H9 (cell line): ENCODE measurements around the gene ETV6. TPM values are rescaled to one million over a fixed set of nuclear protein-coding genes. Genes with fewer than 3 reads are reported as not detected.

Experiments
- DNase-seq: peaks from one replicate; pipeline ENCODE4 v3.0.0-alpha.2; 2017
- H2AFZ ChIP-seq: one replicate; pipeline ENCODE4 v1.6.1; 2013; ENCODE audit warnings: mild to moderate bottlenecking, low read length, control low read depth, moderate library complexity
- H2AK5ac ChIP-seq: 2 replicates; pipeline ENCODE4 v1.6.1; 2013; ENCODE audit warnings: low read length, control low read depth, mixed read lengths; ENCODE audit not compliant: insufficient read length
- H2BK120ac ChIP-seq: one replicate; pipeline ENCODE4 v1.6.1; 2013; ENCODE audit warnings: low read depth, mild to moderate bottlenecking, low read length, control low read depth, inconsistent platforms; ENCODE audit not compliant: poor library complexity, severe bottlenecking
- H2BK12ac ChIP-seq: 2 replicates; pipeline ENCODE4 v1.6.1; 2013; ENCODE audit warnings: low read length, control low read depth, mixed read lengths, low read depth; ENCODE audit not compliant: insufficient read length
- H2BK15ac ChIP-seq: 2 replicates; pipeline ENCODE4 v1.6.1; 2013; ENCODE audit warnings: low read depth, low read length, control low read depth
- H2BK20ac ChIP-seq: one replicate; pipeline ENCODE4 v1.6.1; 2013; ENCODE audit warnings: low read depth, mild to moderate bottlenecking, low read length, control low read depth, inconsistent platforms; ENCODE audit not compliant: poor library complexity, severe bottlenecking
- H2BK5ac ChIP-seq: 2 replicates; pipeline ENCODE4 v1.6.1; 2013; ENCODE audit warnings: low read length, control low read depth, mixed read lengths; ENCODE audit not compliant: insufficient read length
- H3K14ac ChIP-seq: 2 replicates; pipeline ENCODE4 v1.6.1; 2013; ENCODE audit warnings: low read length, control low read depth; ENCODE audit not compliant: insufficient read depth
- H3K18ac ChIP-seq: 2 replicates; pipeline ENCODE4 v1.6.1; 2013; ENCODE audit warnings: low read depth, mild to moderate bottlenecking, mixed read lengths, low read length, control low read depth; ENCODE audit not compliant: insufficient read length
- H3K23ac ChIP-seq: 2 replicates; pipeline ENCODE4 v1.6.1; 2013; ENCODE audit warnings: low read length, control low read depth, mixed read lengths, low read depth; ENCODE audit not compliant: insufficient read length
- H3K23me2 ChIP-seq: 2 replicates; pipeline ENCODE4 v1.6.1; 2013; ENCODE audit warnings: low read depth, mild to moderate bottlenecking, mixed read lengths, low read length, control low read depth; ENCODE audit not compliant: insufficient read length, poor library complexity, severe bottlenecking
- H3K27ac ChIP-seq: 2 replicates; pipeline ENCODE4 v1.5.1; 2013; ENCODE audit warnings: low read length, control low read depth, mixed read lengths, low read depth; ENCODE audit not compliant: insufficient read length
- H3K27me3 ChIP-seq: 2 replicates; pipeline ENCODE4 v1.6.1; 2013; ENCODE audit warnings: low read length, control low read depth, inconsistent platforms; ENCODE audit not compliant: insufficient read depth
- H3K4ac ChIP-seq: 2 replicates; pipeline ENCODE4 v1.6.1; 2013; ENCODE audit warnings: low read depth, mild to moderate bottlenecking, control low read depth, inconsistent platforms, low read length, moderate library complexity
- H3K4me1 ChIP-seq: 2 replicates; pipeline ENCODE4 v1.6.1; 2013; ENCODE audit warnings: low read length, control low read depth, inconsistent platforms; ENCODE audit not compliant: insufficient read depth
- H3K4me2 ChIP-seq: 2 replicates; pipeline ENCODE4 v1.6.1; 2013; ENCODE audit warnings: low read length, control low read depth, mixed read lengths; ENCODE audit not compliant: insufficient read length, insufficient read depth
- H3K56ac ChIP-seq: 2 replicates; pipeline ENCODE4 v1.6.1; 2013; ENCODE audit warnings: low read depth, mild to moderate bottlenecking, mixed read lengths, low read length, control low read depth; ENCODE audit not compliant: insufficient read length
- H3K79me1 ChIP-seq: 2 replicates; pipeline ENCODE4 v1.6.1; 2013; ENCODE audit warnings: low read depth, mild to moderate bottlenecking, moderate library complexity, low read length, control low read depth, inconsistent platforms; ENCODE audit not compliant: insufficient read depth, poor library complexity, severe bottlenecking
- H3K79me2 ChIP-seq: 2 replicates; pipeline ENCODE4 v1.6.1; 2013; ENCODE audit warnings: low read length, control low read depth, inconsistent platforms; ENCODE audit not compliant: insufficient read depth
- H3K9ac ChIP-seq: 2 replicates; pipeline ENCODE4 v1.6.1; 2013; ENCODE audit warnings: low read length, control low read depth, mixed read lengths; ENCODE audit not compliant: insufficient read length; ENCODE audit errors: extremely low read depth
- H3K9me3 ChIP-seq: one replicate; pipeline ENCODE4 v1.6.1; 2013; ENCODE audit warnings: low read depth, low read length, inconsistent platforms; ENCODE audit not compliant: control insufficient read depth
- H3T11ph ChIP-seq: one replicate; pipeline ENCODE4 v1.6.1; 2013; ENCODE audit warnings: mild to moderate bottlenecking, low read length, control low read depth, inconsistent platforms
- H4K20me1 ChIP-seq: one replicate; pipeline ENCODE4 v1.6.1; 2013; ENCODE audit not compliant: control insufficient read depth, insufficient read length, insufficient read depth
- H4K5ac ChIP-seq: 2 replicates; pipeline ENCODE4 v1.6.1; 2013; ENCODE audit warnings: low read depth, mild to moderate bottlenecking, mixed read lengths, low read length, control low read depth; ENCODE audit not compliant: insufficient read length
- H4K8ac ChIP-seq: replicated peaks from 2 replicates; pipeline ENCODE4 v1.6.1; 2013; ENCODE audit warnings: low read length, control low read depth, mixed read lengths, low read depth; ENCODE audit not compliant: insufficient read length
- H4K91ac ChIP-seq: 2 replicates; pipeline ENCODE4 v1.6.1; 2013; ENCODE audit warnings: low read depth, mild to moderate bottlenecking, moderate library complexity, mixed read lengths, low read length, control low read depth; ENCODE audit not compliant: insufficient read length
- H3K27ac Mint-ChIP-seq, 3 experiments: 2 replicates in 2 of 3; 3 replicates in 1 of 3; pipeline ENCODE4 v1.8.0; 2020 to 2021; ENCODE audit warnings: mixed read lengths in 3 of 3, mild to moderate bottlenecking in 1 of 3, moderate library complexity in 1 of 3
- H3K27me3 Mint-ChIP-seq: 2 replicates; pipeline ENCODE4 v1.8.0; 2021; ENCODE audit warnings: low read depth, mild to moderate bottlenecking, moderate library complexity, mixed read lengths
- H3K36me3 Mint-ChIP-seq, 3 experiments: 2 replicates in 2 of 3; 3 replicates in 1 of 3; pipeline ENCODE4 v1.8.0; 2020 to 2021; ENCODE audit warnings: low read depth in 3 of 3, mixed read lengths in 3 of 3; ENCODE audit not compliant: insufficient read depth in 1 of 3
- H3K4me1 Mint-ChIP-seq, 2 experiments: 2 replicates each; pipeline ENCODE4 v1.8.0; 2020; ENCODE audit warnings: mixed read lengths in 2 of 2
- H3K4me3 Mint-ChIP-seq, 2 experiments: 2 replicates in 1 of 2; 3 replicates in 1 of 2; pipeline ENCODE4 v1.8.0; 2020 to 2021; ENCODE audit warnings: mild to moderate bottlenecking in 2 of 2, mixed read lengths in 2 of 2, moderate library complexity in 1 of 2
- H3K9me3 Mint-ChIP-seq, 2 experiments: 2 replicates in 1 of 2; 3 replicates in 1 of 2; pipeline ENCODE4 v1.8.0; 2020; ENCODE audit warnings: mild to moderate bottlenecking in 2 of 2, mixed read lengths in 2 of 2, moderate library complexity in 1 of 2
- WGBS: extraction: QIAGEN DNeasy Blood & Tissue Kit; methylation state at CpG from one replicate; pipeline ENCODE4 v1.1.7; 2013; ENCODE audit warnings: missing lambda C conversion rate, low lambda C conversion rate, mixed read lengths; ENCODE audit not compliant: insufficient read length; ENCODE audit errors: extremely low coverage; 5-methylcytosine and 5-hydroxymethylcytosine counted together
- total RNA-seq: library from RNA; stranded (reverse); gene quantifications from 2 replicates; pipeline ENCODE4 v1.2.1, GENCODE V29; 2021
- TF ChIP-seq, protein P1 (sequence below): fragments of 200-600 bp; sonication (generic); conservative IDR thresholded peaks from 3 replicates; pipeline ENCODE4 v1.8.0; 2021; ENCODE audit warnings: antibody characterized with exemption, mild to moderate bottlenecking

ETV6 gene
- total RNA-seq, 1 experiment from 2014 or later, result 28.7 TPM

DNA sequence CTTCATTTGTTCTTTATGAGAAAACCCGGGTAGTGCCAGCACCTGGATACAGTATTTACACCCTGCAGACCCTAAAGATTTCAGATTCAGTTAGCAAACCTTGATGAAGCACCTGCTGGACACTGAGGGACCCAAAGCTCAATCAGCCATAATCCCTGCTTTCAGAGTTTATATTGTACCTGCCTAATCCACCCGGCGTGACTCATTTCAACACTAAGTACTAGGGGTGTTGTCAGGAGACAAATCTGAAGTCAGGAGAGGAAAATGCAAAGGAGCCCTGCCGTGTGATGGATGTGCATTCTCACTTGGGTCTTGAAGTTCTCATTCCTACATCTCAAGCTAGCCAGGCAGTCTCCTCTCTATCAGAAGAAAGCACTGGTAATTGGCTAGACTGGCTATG, 244.5 kb downstream of the ETV6 start:
- no peak overlapping the region for H2AK5ac ChIP-seq
- no peak overlapping the region for H4K5ac ChIP-seq
- H3K23ac ChIP-seq, result no peak overlapping the region
- peaks cover 13 to 14% of the 10 kb centered on the region in 2 experiments for H3K4me1 Mint-ChIP-seq
- peak overlapping the region in 1 of 3 experiments; percentile 45; a peak in 1 of 7 replicates for H3K27ac Mint-ChIP-seq
- no peaks in the 10 kb centered on the region for H3K9me3 Mint-ChIP-seq
- no CpG with 5 or more reads among the region's 4 CpGs for WGBS
- no peak overlapping the region for H3K56ac ChIP-seq
- H2BK120ac ChIP-seq, result no peak overlapping the region
- H3K18ac ChIP-seq, result no peak overlapping the region
- no peak overlapping the region for H2BK15ac ChIP-seq
- H3K4me2 ChIP-seq, result no peak overlapping the region
- H3T11ph ChIP-seq, result no peak overlapping the region
- H3K36me3 Mint-ChIP-seq, result peaks cover 7 to 17% (median 11%) of the 10 kb centered on the region in 3 experiments
- no peaks in the 10 kb centered on the region for H3K27me3 ChIP-seq
- no peak overlapping the region for H3K4ac ChIP-seq
- H4K8ac ChIP-seq, result no peak overlapping the region
- no peaks in the 10 kb centered on the region for H3K79me2 ChIP-seq
- no peaks in the 10 kb centered on the region for H3K27me3 Mint-ChIP-seq
- H2BK12ac ChIP-seq, result no peak overlapping the region
- H4K91ac ChIP-seq, result no peak overlapping the region
- H3K79me1 ChIP-seq, result no peaks in the 10 kb centered on the region
- H2BK5ac ChIP-seq, result no peak overlapping the region
- no peak overlapping the region for H3K4me3 Mint-ChIP-seq
- no peaks in the 10 kb centered on the region for H3K9me3 ChIP-seq
- DNase-seq, result no peak
- no peaks in the 10 kb centered on the region for H3K4me1 ChIP-seq
- no peak overlapping the region for H2AFZ ChIP-seq
- no peak overlapping the region for H3K27ac ChIP-seq
- no peaks in the 10 kb centered on the region for H4K20me1 ChIP-seq
- H2BK20ac ChIP-seq, result no peak overlapping the region
- no peak overlapping the region for H3K14ac ChIP-seq
- H3K9ac ChIP-seq, result no peak overlapping the region
- H3K23me2 ChIP-seq, result no peaks in the 10 kb centered on the region
- TF ChIP-seq, protein P1, sequence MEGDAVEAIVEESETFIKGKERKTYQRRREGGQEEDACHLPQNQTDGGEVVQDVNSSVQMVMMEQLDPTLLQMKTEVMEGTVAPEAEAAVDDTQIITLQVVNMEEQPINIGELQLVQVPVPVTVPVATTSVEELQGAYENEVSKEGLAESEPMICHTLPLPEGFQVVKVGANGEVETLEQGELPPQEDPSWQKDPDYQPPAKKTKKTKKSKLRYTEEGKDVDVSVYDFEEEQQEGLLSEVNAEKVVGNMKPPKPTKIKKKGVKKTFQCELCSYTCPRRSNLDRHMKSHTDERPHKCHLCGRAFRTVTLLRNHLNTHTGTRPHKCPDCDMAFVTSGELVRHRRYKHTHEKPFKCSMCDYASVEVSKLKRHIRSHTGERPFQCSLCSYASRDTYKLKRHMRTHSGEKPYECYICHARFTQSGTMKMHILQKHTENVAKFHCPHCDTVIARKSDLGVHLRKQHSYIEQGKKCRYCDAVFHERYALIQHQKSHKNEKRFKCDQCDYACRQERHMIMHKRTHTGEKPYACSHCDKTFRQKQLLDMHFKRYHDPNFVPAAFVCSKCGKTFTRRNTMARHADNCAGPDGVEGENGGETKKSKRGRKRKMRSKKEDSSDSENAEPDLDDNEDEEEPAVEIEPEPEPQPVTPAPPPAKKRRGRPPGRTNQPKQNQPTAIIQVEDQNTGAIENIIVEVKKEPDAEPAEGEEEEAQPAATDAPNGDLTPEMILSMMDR, result no peak
